ENCODE data around the gene ONECUT2.

The ONECUT2 gene

GRCh38 chr18:57431467-57432080, 3.6 kb upstream of the ONECUT2 start:
- DNase-seq (ENCODE audit: low read depth), result no peak

GRCh38 chr18:57432140-57432539, 3.0 kb upstream of the ONECUT2 start:
- no peak for DNase-seq (ENCODE audit: low read depth)

DNA sequence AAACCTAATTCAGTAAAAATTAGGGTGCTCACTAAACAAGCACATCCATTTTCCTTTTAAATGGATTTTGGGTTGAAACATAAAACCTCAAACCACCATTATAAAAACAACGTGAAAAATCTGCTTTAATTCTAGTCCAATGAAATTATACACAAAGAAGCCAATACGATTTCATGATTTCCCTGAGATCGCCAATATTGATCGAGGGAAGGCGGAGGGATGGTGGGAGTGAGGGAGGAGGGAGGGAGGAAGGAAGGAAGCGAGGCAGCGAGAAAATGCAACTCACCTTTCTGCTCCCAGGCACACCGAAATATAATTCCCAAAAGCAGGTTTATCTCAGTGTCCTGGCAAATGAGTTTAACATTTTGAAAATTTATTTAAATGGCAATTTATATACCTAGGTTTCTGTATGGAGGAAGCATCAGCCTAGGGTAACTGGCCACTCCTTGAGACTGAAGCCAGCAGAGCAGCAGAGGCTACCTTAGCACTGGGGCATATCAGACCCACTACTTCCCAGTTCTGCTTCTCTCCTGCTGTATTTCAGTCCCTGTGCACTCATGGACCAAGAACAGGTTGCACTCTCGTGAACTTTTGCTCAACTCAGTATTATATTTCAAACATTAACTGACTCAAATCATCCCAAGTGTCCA, 2.3 kb upstream of the ONECUT2 start:
- DNase-seq (ENCODE audit: low read depth), result no peak

- DNase-seq (ENCODE audit: low read depth), result no peak
Measured at GRCh38 chr18:57433482-57433881, 1.7 kb upstream of the ONECUT2 start.

GRCh38 chr18:57433934-57434535, 1.1 kb upstream of the ONECUT2 start:
- DNase-seq (ENCODE audit: low read depth), result no peak

- no peak for DNase-seq (ENCODE audit: low read depth)
Measured at GRCh38 chr18:57435846-57436190, 644 bp downstream of the ONECUT2 start.

DNA sequence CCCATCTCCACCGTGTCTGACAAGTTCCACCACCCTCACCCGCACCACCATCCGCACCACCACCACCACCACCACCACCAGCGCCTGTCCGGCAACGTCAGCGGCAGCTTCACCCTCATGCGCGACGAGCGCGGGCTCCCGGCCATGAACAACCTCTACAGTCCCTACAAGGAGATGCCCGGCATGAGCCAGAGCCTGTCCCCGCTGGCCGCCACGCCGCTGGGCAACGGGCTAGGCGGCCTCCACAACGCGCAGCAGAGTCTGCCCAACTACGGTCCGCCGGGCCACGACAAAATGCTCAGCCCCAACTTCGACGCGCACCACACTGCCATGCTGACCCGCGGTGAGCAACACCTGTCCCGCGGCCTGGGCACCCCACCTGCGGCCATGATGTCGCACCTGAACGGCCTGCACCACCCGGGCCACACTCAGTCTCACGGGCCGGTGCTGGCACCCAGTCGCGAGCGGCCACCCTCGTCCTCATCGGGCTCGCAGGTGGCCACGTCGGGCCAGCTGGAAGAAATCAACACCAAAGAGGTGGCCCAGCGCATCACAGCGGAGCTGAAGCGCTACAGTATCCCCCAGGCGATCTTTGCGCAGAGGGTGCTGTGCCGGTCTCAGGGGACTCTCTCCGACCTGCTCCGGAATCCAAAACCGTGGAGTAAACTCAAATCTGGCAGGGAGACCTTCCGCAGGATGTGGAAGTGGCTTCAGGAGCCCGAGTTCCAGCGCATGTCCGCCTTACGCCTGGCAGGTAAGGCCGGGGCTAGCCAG, 1.2 kb downstream of the ONECUT2 start:
- no peak for DNase-seq (ENCODE audit: low read depth)

DNA sequence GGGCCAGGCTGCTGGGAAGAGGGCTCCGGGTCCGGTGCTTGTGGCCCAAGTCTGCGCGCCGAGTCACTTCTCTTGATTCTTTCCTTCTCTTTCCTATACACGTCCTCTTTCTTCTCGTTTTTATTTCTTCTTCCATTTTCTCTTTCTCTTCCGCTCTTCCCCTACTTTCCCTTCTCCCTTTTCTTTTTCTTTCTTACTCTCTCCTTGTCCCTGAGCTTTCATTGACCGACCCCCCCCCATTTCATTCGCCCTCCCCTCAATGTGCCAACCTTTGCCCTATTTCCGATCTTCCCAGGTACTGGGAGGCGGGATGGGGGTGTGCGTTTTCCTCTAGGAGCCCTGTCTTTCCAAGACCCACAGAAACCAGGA, 1.8 kb downstream of the ONECUT2 start:
- DNase-seq (ENCODE audit: low read depth), result no peak

DNA sequence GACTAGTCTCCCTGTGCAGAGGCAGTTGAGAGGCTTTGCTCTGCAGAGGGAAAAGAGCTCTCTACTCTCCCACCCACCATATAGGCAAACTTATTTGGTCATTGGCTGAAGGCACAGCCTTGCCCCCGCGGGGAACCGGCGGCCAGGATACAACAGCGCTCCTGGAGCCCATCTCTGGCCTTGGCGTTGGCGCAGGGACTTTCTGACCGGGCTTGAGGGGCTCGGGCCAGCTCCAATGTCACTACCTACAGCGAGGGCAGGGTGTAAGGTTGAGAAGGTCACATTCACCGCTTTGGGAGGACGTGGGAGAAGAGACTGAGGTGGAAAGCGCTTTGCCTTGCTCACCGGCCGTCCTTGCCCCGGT, 2.2 kb downstream of the ONECUT2 start:
- no peak for DNase-seq (ENCODE audit: low read depth)

DNA sequence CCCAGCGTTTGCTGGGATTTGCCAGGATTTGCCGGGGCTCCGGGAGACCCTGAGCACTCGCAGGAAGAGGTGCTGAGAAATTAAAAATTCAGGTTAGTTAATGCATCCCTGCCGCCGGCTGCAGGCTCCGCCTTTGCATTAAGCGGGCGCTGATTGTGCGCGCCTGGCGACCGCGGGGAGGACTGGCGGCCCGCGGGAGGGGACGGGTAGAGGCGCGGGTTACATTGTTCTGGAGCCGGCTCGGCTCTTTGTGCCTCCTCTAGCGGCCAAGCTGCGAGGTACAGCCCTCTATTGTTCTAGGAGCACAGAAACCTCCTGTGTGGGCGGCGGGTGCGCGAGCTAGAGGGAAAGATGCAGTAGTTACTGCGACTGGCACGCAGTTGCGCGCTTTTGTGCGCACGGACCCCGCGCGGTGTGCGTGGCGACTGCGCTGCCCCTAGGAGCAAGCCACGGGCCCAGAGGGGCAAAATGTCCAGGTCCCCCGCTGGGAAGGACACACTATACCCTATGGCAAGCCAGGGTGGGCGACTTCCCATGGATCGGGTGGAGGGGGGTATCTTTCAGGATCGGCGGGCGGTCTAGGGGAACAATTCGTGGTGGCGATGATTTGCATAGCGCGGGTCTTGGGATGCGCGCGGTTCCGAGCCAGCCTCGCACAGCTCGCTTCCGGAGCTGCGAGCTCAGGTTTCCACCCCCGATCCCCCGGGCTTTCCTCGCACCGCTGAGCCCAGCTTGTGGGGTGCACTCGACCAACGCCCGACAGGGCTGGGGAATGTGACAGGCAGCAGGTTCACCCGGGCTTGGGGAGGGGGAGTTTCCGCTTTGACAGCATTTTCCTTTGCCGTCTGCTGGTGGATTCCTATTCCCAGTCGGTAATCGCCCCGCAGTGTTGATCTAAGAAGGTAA, 2.8 kb downstream of the ONECUT2 start:
- peak; percentile 55 for DNase-seq (ENCODE audit: low read depth)

DNA sequence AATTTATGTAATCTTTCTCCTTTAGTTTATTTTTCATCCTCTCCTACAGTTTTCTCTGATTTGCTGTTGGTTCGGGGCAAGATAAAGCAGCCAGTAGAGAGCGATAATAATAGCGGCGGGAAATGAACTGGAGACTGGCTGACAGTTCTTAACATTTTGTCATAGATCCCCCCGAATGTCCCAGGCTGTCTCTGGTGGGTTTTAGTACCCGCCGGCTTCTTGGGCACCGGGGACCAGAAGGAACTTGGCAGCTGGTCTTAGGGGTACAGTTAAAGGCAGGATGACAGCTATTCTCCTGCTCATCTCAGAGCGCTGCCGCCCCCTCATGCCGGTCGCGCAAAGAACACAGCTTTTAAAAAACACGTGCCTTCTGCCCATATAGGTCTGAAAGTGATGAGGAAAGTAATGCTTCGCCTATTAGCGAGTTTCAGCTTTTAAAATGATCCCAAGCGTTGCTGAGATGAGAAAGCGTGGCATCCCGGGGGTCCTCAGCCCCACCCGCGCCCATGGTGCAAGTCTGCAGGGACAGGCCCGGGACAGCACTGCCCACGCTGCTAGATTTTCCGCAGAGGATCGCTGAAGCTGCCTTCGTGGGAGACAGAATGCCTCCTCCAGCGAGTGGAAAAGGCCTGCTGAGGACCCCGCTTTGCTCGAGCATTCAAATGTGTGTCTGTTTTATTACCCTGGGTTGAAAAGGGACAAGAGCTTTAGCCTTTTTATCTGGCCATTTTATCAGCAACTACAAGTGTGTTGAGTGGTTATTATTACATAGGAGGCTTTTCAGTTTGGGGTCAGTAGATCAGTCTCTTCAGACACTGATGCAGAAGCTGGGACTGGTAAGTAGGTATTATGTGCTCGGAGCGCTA, 3.8 kb downstream of the ONECUT2 start:
- DNase-seq (ENCODE audit: low read depth), result no peak

DNA sequence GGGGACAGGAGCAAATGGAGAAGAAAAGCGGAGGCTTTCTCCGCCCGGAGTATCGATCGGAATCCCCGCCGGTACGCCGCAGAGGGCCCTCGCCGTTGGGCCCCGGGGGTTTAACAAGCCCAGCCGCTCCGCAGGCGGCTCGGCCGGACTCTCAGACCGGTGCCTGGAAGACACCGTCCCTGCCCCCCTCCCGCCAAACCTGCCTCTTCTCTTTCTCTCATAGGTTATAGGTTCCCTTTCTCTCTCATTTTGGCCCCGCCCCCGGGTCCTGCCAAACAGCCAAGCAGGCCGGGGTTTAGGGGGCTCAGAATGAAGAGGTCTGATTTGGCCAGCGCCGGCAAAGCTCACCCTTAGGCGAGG, 4.4 kb downstream of the ONECUT2 start:
- no peak for DNase-seq (ENCODE audit: low read depth)

DNA sequence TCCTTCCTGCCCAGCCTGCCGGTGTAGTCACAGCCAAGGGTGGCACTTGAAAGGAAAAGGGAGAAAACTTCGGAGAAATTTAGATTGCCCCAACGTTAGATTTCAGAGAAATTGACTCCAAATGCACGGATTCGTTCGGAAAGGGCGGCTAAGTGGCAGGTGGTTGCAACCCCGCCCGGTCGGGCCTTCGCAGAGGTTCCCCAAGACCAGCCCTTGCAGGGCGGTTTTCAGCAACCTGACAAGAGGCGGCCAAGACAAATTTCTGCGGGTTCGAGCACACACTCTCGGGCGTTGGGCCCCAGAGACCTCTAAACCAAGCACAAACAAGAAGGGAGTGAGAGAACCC, 4.8 kb downstream of the ONECUT2 start:
- no peak for DNase-seq (ENCODE audit: low read depth)

- no peak for DNase-seq (ENCODE audit: low read depth)
Measured at GRCh38 chr18:57440331-57441070, 5.3 kb downstream of the ONECUT2 start.

DNA sequence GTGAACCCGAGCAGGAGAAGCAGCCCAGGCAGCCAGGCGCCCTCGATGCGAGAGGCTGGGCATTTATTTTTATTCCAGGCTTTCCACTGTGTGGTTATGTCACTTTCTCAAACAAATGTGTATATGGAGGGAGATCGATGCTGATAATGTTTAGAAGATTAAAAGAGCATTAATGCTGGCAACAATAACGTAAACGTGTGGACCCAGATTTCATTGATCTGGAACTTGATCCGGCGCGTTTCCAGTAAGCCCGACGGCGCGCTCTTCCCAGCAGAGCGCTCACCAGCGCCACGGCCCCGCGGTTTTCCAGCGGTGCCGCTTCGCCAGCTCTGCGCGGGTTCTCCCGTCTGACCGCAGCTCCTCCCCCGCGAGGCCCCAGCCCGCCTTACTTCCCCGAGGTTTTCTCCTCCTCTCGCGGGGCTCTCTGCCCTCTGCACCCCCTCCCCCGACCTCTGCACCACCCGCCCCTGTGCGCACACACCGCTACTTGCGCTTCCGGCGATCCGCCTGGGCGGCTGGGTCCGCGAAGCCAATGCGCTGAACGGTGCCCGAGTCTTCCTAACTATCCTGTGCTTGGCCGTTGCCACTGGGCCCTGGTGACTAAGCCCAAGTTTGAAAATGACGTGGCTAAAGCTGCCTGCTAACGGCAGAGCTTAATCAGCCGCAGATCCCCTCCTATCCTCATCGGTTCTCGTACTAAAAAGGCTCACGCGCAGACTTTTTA, 6.1 kb downstream of the ONECUT2 start:
- DNase-seq (ENCODE audit: low read depth), result no peak

GRCh38 chr18:57443247-57443646, 8.1 kb downstream of the ONECUT2 start:
- no peak for DNase-seq (ENCODE audit: low read depth)

DNA sequence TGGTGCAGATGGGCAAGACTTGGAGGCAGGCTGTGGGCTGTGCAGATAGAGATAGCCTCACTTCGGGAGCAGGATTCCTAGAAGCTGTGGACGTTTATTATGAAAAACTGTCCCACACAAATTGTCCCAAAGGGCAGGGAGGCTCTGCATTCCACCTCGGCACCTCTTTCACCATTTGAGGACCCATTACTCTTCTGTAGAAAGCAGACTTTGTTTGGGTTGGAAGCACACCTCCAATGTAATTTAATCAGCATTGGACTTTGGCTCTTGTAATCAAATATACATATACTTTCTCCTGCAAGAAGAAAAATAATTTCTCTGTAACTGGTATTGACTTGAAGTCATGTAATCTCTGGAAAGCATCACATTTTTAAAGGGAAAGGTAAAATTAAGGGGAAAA, 8.5 kb downstream of the ONECUT2 start:
- DNase-seq (ENCODE audit: low read depth), result no peak

DNA sequence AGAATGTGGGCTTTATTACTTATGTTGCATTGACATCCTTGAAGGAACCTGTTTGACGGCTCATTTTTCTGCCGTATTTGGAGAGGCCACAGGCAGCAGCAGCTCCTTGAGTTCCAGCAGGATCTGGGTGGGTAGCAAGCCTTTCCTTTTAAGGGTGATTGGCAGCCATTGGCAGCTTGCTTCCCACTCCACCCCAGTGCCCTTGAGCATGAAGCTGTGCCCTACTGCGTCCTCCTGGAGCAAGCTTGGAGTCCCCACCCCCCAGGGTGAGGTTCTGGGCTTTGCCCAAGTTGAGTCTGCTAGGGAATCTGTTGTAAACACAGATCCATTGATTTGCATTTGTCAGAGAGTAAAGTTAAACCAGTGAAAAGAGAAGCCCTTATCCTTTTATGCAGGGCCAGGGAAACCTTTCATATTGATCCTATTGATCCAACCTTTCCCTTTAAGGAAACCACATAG, 9.2 kb downstream of the ONECUT2 start:
- no peak for DNase-seq (ENCODE audit: low read depth)

DNA sequence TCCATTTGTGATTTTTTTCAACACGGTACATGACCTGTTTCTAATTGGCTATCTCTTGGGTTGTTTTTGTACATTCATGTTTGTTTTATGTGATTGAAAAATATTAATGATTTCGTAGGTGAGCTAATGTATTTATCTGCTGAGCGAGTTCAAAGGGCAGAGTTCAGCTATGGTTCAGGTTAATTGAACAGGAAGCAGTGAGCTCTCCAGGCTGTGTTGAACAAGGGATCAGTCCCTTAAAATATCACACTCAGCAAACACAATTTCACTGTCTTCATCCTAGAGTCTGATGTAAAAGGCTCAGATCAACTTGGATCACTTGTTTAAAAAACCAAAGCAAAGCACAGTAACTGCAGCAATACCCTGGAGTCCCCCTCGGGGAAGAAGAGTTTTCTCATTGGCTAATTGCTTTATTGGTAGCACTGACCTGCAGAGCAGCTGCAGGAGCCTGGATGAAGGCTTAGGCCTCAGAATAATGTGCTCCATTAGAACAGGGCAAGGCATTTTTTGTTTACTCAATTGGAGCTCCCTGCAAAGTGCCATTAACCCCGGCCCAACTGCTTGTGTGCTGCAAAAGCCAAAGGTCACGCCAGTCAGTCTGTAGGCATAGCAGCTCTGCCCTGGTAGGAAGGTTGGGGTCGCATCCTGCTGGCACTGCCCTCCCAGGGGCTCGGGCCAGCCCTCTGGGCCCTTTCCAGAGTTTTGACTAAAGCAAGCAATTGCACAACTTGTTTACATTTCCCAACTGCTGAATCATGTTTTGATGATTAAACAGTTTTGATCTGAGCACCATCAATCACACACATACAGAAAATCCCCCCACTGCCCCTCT, 10.5 kb downstream of the ONECUT2 start:
- no peak for DNase-seq (ENCODE audit: low read depth)

All from activated T-cell treated with anti-CD3 and anti-CD28 coated beads for 24 hours (primary cell).